HUES64 (cell line): ENCODE results near the gene SRGAP1.

ENCODE experiments used
- H3K27ac ChIP-seq: 2 replicates; pipeline ENCODE4 v1.7.0; 2013; ENCODE audit warnings: low read depth, low read length, inconsistent platforms
- H3K27me3 ChIP-seq: 2 replicates; pipeline ENCODE4 v1.6.1; 2013; ENCODE audit warnings: mild to moderate bottlenecking, low read length; ENCODE audit not compliant: insufficient read depth
- H3K36me3 ChIP-seq: 2 replicates; pipeline ENCODE4 v1.6.1; 2013; ENCODE audit warnings: mild to moderate bottlenecking, low read length; ENCODE audit not compliant: insufficient read depth
- H3K4me1 ChIP-seq: 2 replicates; pipeline ENCODE4 v1.6.1; 2013; ENCODE audit warnings: mild to moderate bottlenecking, low read length, moderate library complexity; ENCODE audit not compliant: insufficient read depth
- H3K4me3 ChIP-seq: 2 replicates; pipeline ENCODE4 v1.5.1; 2013; ENCODE audit warnings: mild to moderate bottlenecking, low read length, moderate library complexity
- H3K9ac ChIP-seq: 2 replicates; pipeline ENCODE4 v1.6.1; 2013; ENCODE audit warnings: mild to moderate bottlenecking, low read depth, low read length
- H3K9me3 ChIP-seq: 2 replicates; pipeline ENCODE4 v1.6.1; 2013; ENCODE audit warnings: low read depth, low read length; ENCODE audit not compliant: insufficient read depth
- whole genome bisulfite sequencing: fragments of 150-250, 120-280 bp; methylation state at CpG from one replicate; pipeline ENCODE4 v1.1.7; 2013; ENCODE audit warnings: missing lambda C conversion rate; 5-methylcytosine and 5-hydroxymethylcytosine counted together

Gene SRGAP1

GRCh38 chr12:64178122-64178521, 333.6 kb downstream of the SRGAP1 start:
- no peak overlapping the region for H3K27ac ChIP-seq
- H3K9ac ChIP-seq, result no peak overlapping the region
- H3K36me3 ChIP-seq, result no peaks in the 10 kb centered on the region
- no peaks in the 10 kb centered on the region for H3K27me3 ChIP-seq
- 85% methylated on average over 1 of the region's 1 CpG for WGBS
- no peak overlapping the region for H3K4me3 ChIP-seq
- H3K9me3 ChIP-seq, result no peaks in the 10 kb centered on the region
- peaks cover 3% of the 10 kb centered on the region; the same call in 1 of the 2 replicates for H3K4me1 ChIP-seq

GRCh38 chr12:64180951-64181350, 336.5 kb downstream of the SRGAP1 start:
- no peaks in the 10 kb centered on the region for H3K9me3 ChIP-seq
- H3K4me1 ChIP-seq, result peaks cover 3% of the 10 kb centered on the region; the same call in 1 of the 2 replicates
- H3K27ac ChIP-seq, result no peak overlapping the region; the same call in 1 of the 2 replicates
- H3K4me3 ChIP-seq, result no peak overlapping the region
- WGBS, result 85% methylated on average over 4 of the region's 5 CpGs
- no peaks in the 10 kb centered on the region for H3K36me3 ChIP-seq
- H3K27me3 ChIP-seq, result no peaks in the 10 kb centered on the region
- H3K9ac ChIP-seq, result no peak overlapping the region

GRCh38 chr12:64181430-64182291, 337.2 kb downstream of the SRGAP1 start:
- Histone ChIP-seq H3K27ac (no peak overlapping the region; the same call in 1 of the 2 replicates), H3K4me3 (no peak overlapping the region), H3K27me3 (no peaks in the 10 kb centered on the region), H3K9me3 (no peaks in the 10 kb centered on the region), H3K4me1 (peaks cover 3% of the 10 kb centered on the region; the same call in 1 of the 2 replicates), H3K36me3 (no peaks in the 10 kb centered on the region), H3K9ac (no peak overlapping the region)
- 44% methylated on average over 3 of the region's 3 CpGs for WGBS

GRCh38 chr12:64184216-64184615, 339.7 kb downstream of the SRGAP1 start:
- Histone ChIP-seq H3K4me1 (peaks cover 3% of the 10 kb centered on the region; the same call in 1 of the 2 replicates), H3K27ac (no peak overlapping the region), H3K27me3 (no peaks in the 10 kb centered on the region), H3K4me3 (no peak overlapping the region), H3K9me3 (no peaks in the 10 kb centered on the region), H3K9ac (no peak overlapping the region), H3K36me3 (no peaks in the 10 kb centered on the region)
- WGBS, result 97% methylated on average over 1 of the region's 1 CpG

GRCh38 chr12:64186789-64187188, 342.3 kb downstream of the SRGAP1 start:
- 95% methylated on average over 2 of the region's 2 CpGs for WGBS
- Histone ChIP-seq H3K4me3 (no peak overlapping the region), H3K4me1 (no peaks in the 10 kb centered on the region), H3K27me3 (no peaks in the 10 kb centered on the region), H3K9me3 (no peaks in the 10 kb centered on the region), H3K27ac (no peak overlapping the region), H3K9ac (no peak overlapping the region), H3K36me3 (no peaks in the 10 kb centered on the region)

GRCh38 chr12:64187370-64187769, 342.9 kb downstream of the SRGAP1 start:
- 94% methylated on average over 3 of the region's 3 CpGs for WGBS
- H3K27me3 ChIP-seq, result no peaks in the 10 kb centered on the region
- no peaks in the 10 kb centered on the region for H3K9me3 ChIP-seq
- H3K36me3 ChIP-seq, result no peaks in the 10 kb centered on the region
- H3K9ac ChIP-seq, result no peak overlapping the region
- H3K4me3 ChIP-seq, result no peak overlapping the region
- H3K4me1 ChIP-seq, result no peaks in the 10 kb centered on the region
- H3K27ac ChIP-seq, result no peak overlapping the region

GRCh38 chr12:64187794-64188193, 343.3 kb downstream of the SRGAP1 start:
- WGBS, result 100% methylated on average over 2 of the region's 2 CpGs
- Histone ChIP-seq H3K9ac (no peak overlapping the region), H3K9me3 (no peaks in the 10 kb centered on the region), H3K4me1 (no peaks in the 10 kb centered on the region), H3K4me3 (no peak overlapping the region), H3K27me3 (no peaks in the 10 kb centered on the region), H3K36me3 (no peaks in the 10 kb centered on the region), H3K27ac (no peak overlapping the region)

- H3K4me1 ChIP-seq, result no peaks in the 10 kb centered on the region
- H3K4me3 ChIP-seq, result no peak overlapping the region
- 75% methylated on average over 1 of the region's 1 CpG for WGBS
- no peaks in the 10 kb centered on the region for H3K27me3 ChIP-seq
- H3K27ac ChIP-seq, result no peak overlapping the region
- no peaks in the 10 kb centered on the region for H3K9me3 ChIP-seq
- H3K36me3 ChIP-seq, result peaks cover 11% of the 10 kb centered on the region
- H3K9ac ChIP-seq, result no peak overlapping the region
These were observed 345.0 kb downstream of the SRGAP1 start for GRCh38 chr12:64189530-64189929.

GRCh38 chr12:64190140-64190539, 345.6 kb downstream of the SRGAP1 start:
- H3K9me3 ChIP-seq, result no peaks in the 10 kb centered on the region
- H3K9ac ChIP-seq, result no peak overlapping the region
- H3K27ac ChIP-seq, result no peak overlapping the region

GRCh38 chr12:64192644-64193444, 348.3 kb downstream of the SRGAP1 start:
- Histone ChIP-seq H3K27me3 (no peaks in the 10 kb centered on the region), H3K9ac (no peak overlapping the region), H3K4me3 (no peak overlapping the region), H3K27ac (no peak overlapping the region), H3K36me3 (peaks cover 12% of the 10 kb centered on the region), H3K4me1 (no peaks in the 10 kb centered on the region), H3K9me3 (no peaks in the 10 kb centered on the region)
- 94% methylated on average over 7 of the region's 7 CpGs for WGBS

More at GRCh38 chr12:64190140-64190539, 345.6 kb downstream of the SRGAP1 start:
- no peaks in the 10 kb centered on the region for H3K27me3 ChIP-seq
- H3K4me1 ChIP-seq, result no peaks in the 10 kb centered on the region
- H3K4me3 ChIP-seq, result no peak overlapping the region
- H3K36me3 ChIP-seq, result peaks cover 12% of the 10 kb centered on the region

- H3K36me3 ChIP-seq, result peaks cover 12% of the 10 kb centered on the region
- H3K9me3 ChIP-seq, result no peaks in the 10 kb centered on the region
- WGBS, result 94% methylated on average over 6 of the region's 6 CpGs
- no peak overlapping the region for H3K27ac ChIP-seq
- H3K27me3 ChIP-seq, result no peaks in the 10 kb centered on the region
- no peaks in the 10 kb centered on the region for H3K4me1 ChIP-seq
- H3K4me3 ChIP-seq, result no peak overlapping the region
- no peak overlapping the region for H3K9ac ChIP-seq
These were observed 349.4 kb downstream of the SRGAP1 start for GRCh38 chr12:64193931-64194330.
